GM21619 (cell line): ENCODE results near the gene HIF3A.
A peak's percentile ranks its signal among the peaks of the same experiment; 100 is the strongest.
"Not testable (repeated sequence)": the region's sequence is repeated elsewhere in the genome, so short reads cannot be mapped to it uniquely, and the experiment has no call there.

Source experiments
- ATAC-seq: cut with Tn5 transposase; IDR thresholded peaks from one replicate; pipeline ENCODE4 v1.9.1; 2021; ENCODE audit not compliant: unreplicated experiment

Gene HIF3A

GRCh38 chr19:46296722-46297461, at the start of gene HIF3A:
TSS of gene HIF3A (plus strand) at chr19:46297042. CDS start at chr19:46297077, 35 bp downstream.
- no peak for ATAC-seq

- ATAC-seq, result no peak
These were observed 46.6 kb upstream of the HIF3A start for GRCh38 chr19:46250076-46250735.

- no peak for ATAC-seq
These were observed 45.4 kb upstream of the HIF3A start for GRCh38 chr19:46251416-46251815.

GRCh38 chr19:46254776-46255175, 42.1 kb upstream of the HIF3A start:
- ATAC-seq, result no peak

GRCh38 chr19:46256855-46257254, 40.0 kb upstream of the HIF3A start:
- ATAC-seq, result no peak

GRCh38 chr19:46261501-46261900, 35.3 kb upstream of the HIF3A start:
- not testable (repeated sequence) for ATAC-seq

GRCh38 chr19:46262684-46263296, 34.1 kb upstream of the HIF3A start:
- ATAC-seq, result peak; percentile 80

GRCh38 chr19:46264801-46265200, 32.0 kb upstream of the HIF3A start:
- not testable (repeated sequence) for ATAC-seq

- no peak for ATAC-seq
These were observed 31.5 kb upstream of the HIF3A start for GRCh38 chr19:46265217-46265828.

GRCh38 chr19:46269101-46269500, 27.7 kb upstream of the HIF3A start:
- ATAC-seq, result no peak

- ATAC-seq, result no peak
These were observed 26.2 kb upstream of the HIF3A start for GRCh38 chr19:46270521-46271256.

GRCh38 chr19:46271481-46272197, 25.2 kb upstream of the HIF3A start:
- ATAC-seq, result no peak

GRCh38 chr19:46273931-46274330, 22.9 kb upstream of the HIF3A start:
- ATAC-seq, result not testable (repeated sequence)

GRCh38 chr19:46279177-46279576, 17.7 kb upstream of the HIF3A start:
- ATAC-seq, result no peak

- no peak for ATAC-seq
These were observed 13.1 kb upstream of the HIF3A start for GRCh38 chr19:46283771-46284170.

- ATAC-seq, result no peak
These were observed 12.2 kb upstream of the HIF3A start for GRCh38 chr19:46284635-46285034.

- ATAC-seq, result no peak
These were observed 9.3 kb upstream of the HIF3A start for GRCh38 chr19:46287585-46287984.

GRCh38 chr19:46288896-46289588, 7.8 kb upstream of the HIF3A start:
- no peak for ATAC-seq

- no peak for ATAC-seq
These were observed 6.9 kb upstream of the HIF3A start for GRCh38 chr19:46289724-46290619.
